ENCODE results near the gene CDC25C.
"Not testable (repeated sequence)": the region's sequence is repeated elsewhere in the genome, so short reads cannot be mapped to it uniquely, and the experiment has no call there.

CDC25C gene

DNA sequence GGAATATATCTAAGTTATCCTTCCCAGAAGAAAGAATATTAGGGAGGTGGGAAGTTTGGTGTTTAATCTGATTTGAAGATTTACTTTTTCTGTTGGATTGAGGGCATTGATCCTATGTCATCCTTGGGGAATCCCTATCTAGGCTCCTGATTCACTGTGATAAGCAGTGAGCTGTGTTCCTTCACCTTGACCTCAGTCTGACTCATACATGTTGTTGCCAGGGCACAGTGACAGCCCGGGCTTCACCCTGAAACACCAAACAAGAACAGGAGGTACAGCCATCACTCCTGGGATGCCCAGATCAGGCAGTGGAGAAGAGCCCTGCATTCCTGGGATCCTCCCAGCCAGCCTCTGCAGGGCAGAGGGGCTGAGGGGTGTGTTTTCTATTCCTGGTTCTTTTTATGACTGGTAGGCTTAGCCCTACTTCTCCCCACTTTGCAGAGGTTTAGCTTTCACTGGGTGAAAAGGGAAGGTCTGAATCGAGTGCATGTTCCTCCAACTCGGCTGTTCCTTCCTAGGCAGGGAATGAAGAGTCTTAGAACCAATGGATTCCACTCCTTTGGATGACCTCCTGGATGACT, 3.4 kb upstream of the CDC25C start:
- TF ChIP-seq, protein P1, sequence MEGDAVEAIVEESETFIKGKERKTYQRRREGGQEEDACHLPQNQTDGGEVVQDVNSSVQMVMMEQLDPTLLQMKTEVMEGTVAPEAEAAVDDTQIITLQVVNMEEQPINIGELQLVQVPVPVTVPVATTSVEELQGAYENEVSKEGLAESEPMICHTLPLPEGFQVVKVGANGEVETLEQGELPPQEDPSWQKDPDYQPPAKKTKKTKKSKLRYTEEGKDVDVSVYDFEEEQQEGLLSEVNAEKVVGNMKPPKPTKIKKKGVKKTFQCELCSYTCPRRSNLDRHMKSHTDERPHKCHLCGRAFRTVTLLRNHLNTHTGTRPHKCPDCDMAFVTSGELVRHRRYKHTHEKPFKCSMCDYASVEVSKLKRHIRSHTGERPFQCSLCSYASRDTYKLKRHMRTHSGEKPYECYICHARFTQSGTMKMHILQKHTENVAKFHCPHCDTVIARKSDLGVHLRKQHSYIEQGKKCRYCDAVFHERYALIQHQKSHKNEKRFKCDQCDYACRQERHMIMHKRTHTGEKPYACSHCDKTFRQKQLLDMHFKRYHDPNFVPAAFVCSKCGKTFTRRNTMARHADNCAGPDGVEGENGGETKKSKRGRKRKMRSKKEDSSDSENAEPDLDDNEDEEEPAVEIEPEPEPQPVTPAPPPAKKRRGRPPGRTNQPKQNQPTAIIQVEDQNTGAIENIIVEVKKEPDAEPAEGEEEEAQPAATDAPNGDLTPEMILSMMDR (conservative IDR thresholded peaks at IDR 0.05; ENCODE audit: low read length) = no peak
- TF ChIP-seq EZH2phosphoT487 (IDR thresholded peaks at IDR 0.05; ENCODE audit: borderline replicate concordance) = no peak
- Histone ChIP-seq H3K9me2 (replicated peaks; ENCODE audit: low read depth, low read length) (no peaks in the 10 kb centered on the region), H3K4me1 (ENCODE audit: insufficient read depth, low read length, poor library complexity, severe bottlenecking) (peaks cover 36% of the 10 kb centered on the region), H3K36me3 (ENCODE audit: insufficient read depth, low read length) (no peaks in the 10 kb centered on the region), H3F3A (ENCODE audit: low read depth) (no peaks in the 10 kb centered on the region), H3K9ac (ENCODE audit: low read depth, low read length, poor library complexity, severe bottlenecking) (no peak overlapping the region), H3K79me2 (ENCODE audit: insufficient read depth, low read length) (peaks cover 32% of the 10 kb centered on the region), H3K4me3 (ENCODE audit: low read length, poor library complexity, severe bottlenecking) (no peak overlapping the region), H3K4me2 (ENCODE audit: low read depth, low read length, poor library complexity, severe bottlenecking) (no peak overlapping the region), H3K27me3 (ENCODE audit: insufficient read depth, low read length, poor library complexity, severe bottlenecking) (no peaks in the 10 kb centered on the region), H3K9me3 (ENCODE audit: insufficient read depth, low read depth, low read length) (no peaks in the 10 kb centered on the region), H4K20me1 (ENCODE audit: insufficient read depth, low read length, poor library complexity, severe bottlenecking) (peaks cover 7% of the 10 kb centered on the region), H2AFZ (ENCODE audit: low read length) (no peak overlapping the region)

DNA sequence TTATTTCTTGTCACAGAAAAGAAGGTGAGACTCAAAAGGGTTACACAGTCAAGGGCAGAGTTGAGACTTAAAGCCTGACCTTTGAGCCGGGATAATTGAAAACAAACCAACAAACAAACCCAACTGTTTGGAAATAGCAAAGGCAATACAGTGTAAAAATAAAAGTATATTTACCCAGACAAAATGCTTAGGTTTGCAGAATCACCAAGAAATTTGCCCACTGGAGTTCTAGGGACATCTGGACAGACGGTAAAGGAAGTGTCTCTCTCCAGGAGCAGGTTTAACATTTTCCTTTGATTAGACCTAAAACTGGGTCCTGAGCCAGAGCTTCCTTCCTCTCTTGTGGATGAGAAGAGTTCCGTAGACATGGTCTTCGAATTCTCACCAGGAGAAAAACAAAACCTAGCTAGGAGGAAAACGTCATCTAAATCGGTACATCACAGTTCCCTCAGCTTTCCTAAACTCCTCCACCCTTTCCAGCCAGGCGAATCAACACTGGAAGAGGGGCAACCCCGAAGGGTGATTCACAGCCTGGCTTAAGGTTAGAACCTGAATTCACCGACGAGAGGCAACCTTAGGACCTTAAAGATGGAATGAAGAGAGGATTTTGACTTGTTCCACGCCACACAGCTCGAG, 673 bp downstream of the CDC25C start:
- no peaks in the 10 kb centered on the region for H3K9me2 ChIP-seq (replicated peaks; ENCODE audit: low read depth, low read length)
- H3K9ac ChIP-seq (ENCODE audit: low read depth, low read length, poor library complexity, severe bottlenecking) = peak overlapping the region; percentile 95
- H3K27me3 ChIP-seq (ENCODE audit: insufficient read depth, low read length, poor library complexity, severe bottlenecking) = no peaks in the 10 kb centered on the region
- H3K4me2 ChIP-seq (ENCODE audit: low read depth, low read length, poor library complexity, severe bottlenecking) = peak overlapping the region; percentile 91
- no peaks in the 10 kb centered on the region for H3F3A ChIP-seq (ENCODE audit: low read depth)
- no peaks in the 10 kb centered on the region for H3K9me3 ChIP-seq (ENCODE audit: insufficient read depth, low read depth, low read length)
- H3K36me3 ChIP-seq (ENCODE audit: insufficient read depth, low read length) = peaks cover 7% of the 10 kb centered on the region; the same call in 1 of the 2 replicates
- H3K79me2 ChIP-seq (ENCODE audit: insufficient read depth, low read length) = peaks cover 25% of the 10 kb centered on the region
- peak overlapping the region; percentile 94 for H2AFZ ChIP-seq (ENCODE audit: low read length)
- H3K4me1 ChIP-seq (ENCODE audit: insufficient read depth, low read length, poor library complexity, severe bottlenecking) = peaks cover 15% of the 10 kb centered on the region
- no peaks in the 10 kb centered on the region for H4K20me1 ChIP-seq (ENCODE audit: insufficient read depth, low read length, poor library complexity, severe bottlenecking)
- TF ChIP-seq, protein P1 (conservative IDR thresholded peaks at IDR 0.05; ENCODE audit: low read length) = no peak
- no peak for TF ChIP-seq EZH2phosphoT487 (IDR thresholded peaks at IDR 0.05; ENCODE audit: borderline replicate concordance)
- H3K4me3 ChIP-seq (ENCODE audit: low read length, poor library complexity, severe bottlenecking) = peak overlapping the region; percentile 94

DNA sequence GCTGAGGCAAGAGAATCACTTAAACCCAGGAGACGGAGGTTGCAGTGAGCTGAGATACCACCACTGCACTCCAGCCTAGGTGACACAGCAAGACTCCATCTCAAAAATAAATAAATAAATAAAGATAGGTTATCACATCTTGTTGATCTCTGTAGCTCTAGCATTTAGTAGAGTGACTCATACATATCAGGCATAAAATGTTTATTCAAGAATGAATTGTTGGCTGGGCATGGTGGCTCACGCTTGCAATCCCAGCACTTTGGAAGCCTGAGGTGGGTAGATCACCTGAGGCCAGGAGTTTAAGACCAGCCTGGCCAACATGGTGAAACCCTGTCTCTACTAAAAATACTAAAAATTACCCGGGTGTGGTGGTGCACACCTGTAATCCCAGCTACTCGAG, 13.4 kb downstream of the CDC25C start:
- H3K9me3 ChIP-seq (ENCODE audit: insufficient read depth, low read depth, low read length); H3F3A ChIP-seq (ENCODE audit: low read depth); H2AFZ ChIP-seq (ENCODE audit: low read length); H3K27me3 ChIP-seq (ENCODE audit: insufficient read depth, low read length, poor library complexity, severe bottlenecking); H3K4me2 ChIP-seq (ENCODE audit: low read depth, low read length, poor library complexity, severe bottlenecking); H3K4me1 ChIP-seq (ENCODE audit: insufficient read depth, low read length, poor library complexity, severe bottlenecking); H3K79me2 ChIP-seq (ENCODE audit: insufficient read depth, low read length); H3K4me3 ChIP-seq (ENCODE audit: low read length, poor library complexity, severe bottlenecking); H3K9me2 ChIP-seq (replicated peaks; ENCODE audit: low read depth, low read length); H4K20me1 ChIP-seq (ENCODE audit: insufficient read depth, low read length, poor library complexity, severe bottlenecking); H3K9ac ChIP-seq (ENCODE audit: low read depth, low read length, poor library complexity, severe bottlenecking): not testable (repeated sequence)
- H3K36me3 ChIP-seq (ENCODE audit: insufficient read depth, low read length) = peaks cover 26% of the 10 kb centered on the region; the same call in 1 of the 2 replicates

DNA sequence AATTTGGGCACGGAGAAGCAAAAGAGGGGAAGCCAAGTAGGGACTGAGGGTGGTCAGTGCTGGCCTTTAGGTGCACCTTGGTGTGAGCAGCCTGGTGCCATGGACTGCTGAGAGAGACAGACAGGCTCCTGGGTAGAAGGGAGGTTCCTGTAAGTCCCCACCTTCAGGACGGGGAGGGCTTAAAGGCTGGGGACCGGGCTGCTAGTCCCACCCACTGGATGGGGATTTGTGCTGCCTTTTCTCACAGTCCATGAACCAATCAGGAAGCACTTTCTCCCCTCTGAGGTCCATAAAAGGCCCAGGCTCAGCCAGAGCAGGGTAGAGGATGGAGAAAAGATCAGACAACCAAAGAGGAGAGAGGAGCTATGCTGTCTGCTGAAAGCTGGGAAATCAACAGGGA, 15.2 kb downstream of the CDC25C start:
- H3K79me2 ChIP-seq (ENCODE audit: insufficient read depth, low read length) = no peaks in the 10 kb centered on the region
- no peak overlapping the region for H3K4me3 ChIP-seq (ENCODE audit: low read length, poor library complexity, severe bottlenecking)
- TF ChIP-seq, protein P1 (conservative IDR thresholded peaks at IDR 0.05; ENCODE audit: low read length) = no peak
- no peak for TF ChIP-seq EZH2phosphoT487 (IDR thresholded peaks at IDR 0.05; ENCODE audit: borderline replicate concordance)
- H3K36me3 ChIP-seq (ENCODE audit: insufficient read depth, low read length) = peaks cover 30% of the 10 kb centered on the region; the same call in 1 of the 2 replicates
- H3K9ac ChIP-seq (ENCODE audit: low read depth, low read length, poor library complexity, severe bottlenecking) = no peak overlapping the region
- no peaks in the 10 kb centered on the region for H4K20me1 ChIP-seq (ENCODE audit: insufficient read depth, low read length, poor library complexity, severe bottlenecking)
- no peaks in the 10 kb centered on the region for H3K27me3 ChIP-seq (ENCODE audit: insufficient read depth, low read length, poor library complexity, severe bottlenecking)
- no peaks in the 10 kb centered on the region for H3K4me1 ChIP-seq (ENCODE audit: insufficient read depth, low read length, poor library complexity, severe bottlenecking)
- no peaks in the 10 kb centered on the region for H3F3A ChIP-seq (ENCODE audit: low read depth)
- H2AFZ ChIP-seq (ENCODE audit: low read length) = no peak overlapping the region
- no peak overlapping the region for H3K4me2 ChIP-seq (ENCODE audit: low read depth, low read length, poor library complexity, severe bottlenecking)
- H3K9me2 ChIP-seq (replicated peaks; ENCODE audit: low read depth, low read length) = no peaks in the 10 kb centered on the region
- H3K9me3 ChIP-seq (ENCODE audit: insufficient read depth, low read depth, low read length) = no peaks in the 10 kb centered on the region
